GM12891 (cell line): ENCODE measurements around the gene CREB1.

Experiments used
- POLR2A ChIP-seq: IDR thresholded peaks from 2 replicates; pipeline ENCODE4 v1.6.1; 2011; ENCODE audit warnings: low read depth, low read length, control low read depth
- POLR2AphosphoS5 ChIP-seq: IDR thresholded peaks from 2 replicates; pipeline ENCODE4 v1.6.1; 2011; ENCODE audit warnings: low read depth, low read length, control low read depth
- POU2F2 ChIP-seq: IDR thresholded peaks from 2 replicates; pipeline ENCODE4 v1.6.1; 2011; ENCODE audit warnings: low read depth, mild to moderate bottlenecking, control low read depth, low read length, moderate library complexity
- TAF1 ChIP-seq: IDR thresholded peaks from 2 replicates; pipeline ENCODE4 v1.6.1; 2011; ENCODE audit warnings: low read depth, low read length, control low read depth

DNA sequence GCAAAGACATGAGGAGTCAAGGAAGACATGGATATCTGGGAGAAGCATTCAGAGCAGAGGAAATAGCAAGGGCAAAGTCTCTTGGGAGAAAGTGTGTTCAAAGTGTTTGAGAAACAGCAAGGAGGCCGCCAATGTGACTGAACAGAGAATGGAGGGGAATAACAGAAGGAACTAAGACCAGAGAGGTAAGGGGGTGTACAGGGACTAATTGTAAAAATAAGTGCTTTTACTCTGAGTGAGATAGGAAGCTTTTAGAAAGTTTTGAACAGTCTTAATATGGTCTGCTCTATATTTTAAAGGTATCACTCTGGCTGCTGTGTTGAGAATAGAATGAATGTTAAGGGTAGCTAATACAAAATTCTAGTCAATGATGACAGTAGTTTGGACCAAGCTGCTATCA lies 6.8 kb upstream of the CREB1 start:
- TF ChIP-seq POLR2AphosphoS5 = no peak
- no peak for TF ChIP-seq POLR2A
- no peak for TF ChIP-seq POU2F2
- TF ChIP-seq TAF1 = no peak
